Measurements from ENCODE around the gene CHURC1. TPM values are rescaled to one million over a fixed set of nuclear protein-coding genes. Genes with fewer than 3 reads are reported as not detected.

CHURC1 gene
- total and polyA plus RNA-seq, 2 experiments from 2014 or later = 28.9 to 107 TPM

- H3K4me1 ChIP-seq (ENCODE audit: low read depth) = no peaks in the 10 kb centered on the region
- H3K27ac ChIP-seq = no peak overlapping the region
- no peak overlapping the region for H3K4me3 ChIP-seq
- H3K9me3 ChIP-seq (ENCODE audit: low read depth) = no peaks in the 10 kb centered on the region
- no peaks in the 10 kb centered on the region for H3K27me3 ChIP-seq
- TF ChIP-seq, protein P1, sequence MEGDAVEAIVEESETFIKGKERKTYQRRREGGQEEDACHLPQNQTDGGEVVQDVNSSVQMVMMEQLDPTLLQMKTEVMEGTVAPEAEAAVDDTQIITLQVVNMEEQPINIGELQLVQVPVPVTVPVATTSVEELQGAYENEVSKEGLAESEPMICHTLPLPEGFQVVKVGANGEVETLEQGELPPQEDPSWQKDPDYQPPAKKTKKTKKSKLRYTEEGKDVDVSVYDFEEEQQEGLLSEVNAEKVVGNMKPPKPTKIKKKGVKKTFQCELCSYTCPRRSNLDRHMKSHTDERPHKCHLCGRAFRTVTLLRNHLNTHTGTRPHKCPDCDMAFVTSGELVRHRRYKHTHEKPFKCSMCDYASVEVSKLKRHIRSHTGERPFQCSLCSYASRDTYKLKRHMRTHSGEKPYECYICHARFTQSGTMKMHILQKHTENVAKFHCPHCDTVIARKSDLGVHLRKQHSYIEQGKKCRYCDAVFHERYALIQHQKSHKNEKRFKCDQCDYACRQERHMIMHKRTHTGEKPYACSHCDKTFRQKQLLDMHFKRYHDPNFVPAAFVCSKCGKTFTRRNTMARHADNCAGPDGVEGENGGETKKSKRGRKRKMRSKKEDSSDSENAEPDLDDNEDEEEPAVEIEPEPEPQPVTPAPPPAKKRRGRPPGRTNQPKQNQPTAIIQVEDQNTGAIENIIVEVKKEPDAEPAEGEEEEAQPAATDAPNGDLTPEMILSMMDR (IDR thresholded peaks at IDR 0.05; ENCODE audit: low read depth, low read length) = no peak
- H3K36me3 ChIP-seq = no peaks in the 10 kb centered on the region
- DNase-seq (ENCODE audit: low read depth in 1 of 2, low spot score in 1 of 2) = no peak
Measured at GRCh38 chr14:64958201-64958600, 43.9 kb downstream of the CHURC1 start.

DNA sequence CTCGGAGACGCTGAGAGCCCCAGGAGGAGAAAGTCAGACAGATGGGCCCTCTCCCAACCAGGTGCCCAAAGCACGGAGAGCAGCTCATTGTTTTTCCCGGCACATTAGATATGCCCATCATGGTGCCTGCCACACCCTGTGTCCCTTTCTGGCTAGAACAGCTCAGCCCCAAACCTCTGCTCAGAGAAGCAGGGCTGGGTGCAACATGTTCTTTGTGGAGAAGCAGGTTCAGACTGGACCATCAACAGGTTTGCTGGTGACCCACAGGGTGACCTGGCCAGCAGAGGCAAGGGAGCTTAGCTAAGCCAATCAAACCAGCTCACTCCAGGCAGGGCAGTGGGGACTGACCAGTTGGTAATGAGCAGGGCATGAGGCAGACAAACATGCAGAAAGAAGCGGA, 44.5 kb downstream of the CHURC1 start:
- Histone ChIP-seq H3K9me3 (ENCODE audit: low read depth) (no peaks in the 10 kb centered on the region), H3K36me3 (no peaks in the 10 kb centered on the region), H3K4me3 (no peak overlapping the region), H3K4me1 (ENCODE audit: low read depth) (no peaks in the 10 kb centered on the region), H3K27me3 (no peaks in the 10 kb centered on the region), H3K27ac (no peak overlapping the region)
- no peak for DNase-seq (ENCODE audit: low read depth in 1 of 2, low spot score in 1 of 2)
- TF ChIP-seq, protein P1 (IDR thresholded peaks at IDR 0.05; ENCODE audit: low read depth, low read length) = no peak

- DNase-seq (ENCODE audit: low read depth in 1 of 2, low spot score in 1 of 2) = no peak
- H3K4me3 ChIP-seq = no peak overlapping the region
- H3K9me3 ChIP-seq (ENCODE audit: low read depth) = no peaks in the 10 kb centered on the region
- TF ChIP-seq, protein P1 (IDR thresholded peaks at IDR 0.05; ENCODE audit: low read depth, low read length) = no peak
- no peaks in the 10 kb centered on the region for H3K27me3 ChIP-seq
- no peaks in the 10 kb centered on the region for H3K36me3 ChIP-seq
- H3K27ac ChIP-seq = no peak overlapping the region
- no peaks in the 10 kb centered on the region for H3K4me1 ChIP-seq (ENCODE audit: low read depth)
Measured at GRCh38 chr14:64960762-64961276, 46.6 kb downstream of the CHURC1 start.

DNA sequence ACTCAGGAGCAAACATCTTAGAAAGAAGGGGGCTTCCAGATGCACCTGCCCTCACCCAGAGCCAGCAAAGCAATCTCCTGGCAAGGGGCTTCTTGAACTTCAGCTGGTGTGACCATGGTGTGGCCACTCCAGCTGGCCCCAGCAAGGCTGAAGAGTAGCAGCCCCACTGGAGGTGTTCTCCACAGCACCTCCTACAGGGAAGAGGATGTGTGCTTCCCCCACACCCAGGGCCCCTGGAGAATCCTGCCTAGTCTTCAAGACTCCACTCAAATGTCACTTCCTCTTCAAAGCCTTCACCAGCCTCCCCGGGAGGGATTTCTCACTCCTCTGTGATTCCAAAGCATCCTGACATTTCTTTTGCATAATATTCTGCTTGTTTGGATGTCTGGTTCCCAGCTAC, 49.4 kb downstream of the CHURC1 start:
- H3K4me3 ChIP-seq = no peak overlapping the region
- TF ChIP-seq, protein P1 (IDR thresholded peaks at IDR 0.05; ENCODE audit: low read depth, low read length) = no peak

DNA sequence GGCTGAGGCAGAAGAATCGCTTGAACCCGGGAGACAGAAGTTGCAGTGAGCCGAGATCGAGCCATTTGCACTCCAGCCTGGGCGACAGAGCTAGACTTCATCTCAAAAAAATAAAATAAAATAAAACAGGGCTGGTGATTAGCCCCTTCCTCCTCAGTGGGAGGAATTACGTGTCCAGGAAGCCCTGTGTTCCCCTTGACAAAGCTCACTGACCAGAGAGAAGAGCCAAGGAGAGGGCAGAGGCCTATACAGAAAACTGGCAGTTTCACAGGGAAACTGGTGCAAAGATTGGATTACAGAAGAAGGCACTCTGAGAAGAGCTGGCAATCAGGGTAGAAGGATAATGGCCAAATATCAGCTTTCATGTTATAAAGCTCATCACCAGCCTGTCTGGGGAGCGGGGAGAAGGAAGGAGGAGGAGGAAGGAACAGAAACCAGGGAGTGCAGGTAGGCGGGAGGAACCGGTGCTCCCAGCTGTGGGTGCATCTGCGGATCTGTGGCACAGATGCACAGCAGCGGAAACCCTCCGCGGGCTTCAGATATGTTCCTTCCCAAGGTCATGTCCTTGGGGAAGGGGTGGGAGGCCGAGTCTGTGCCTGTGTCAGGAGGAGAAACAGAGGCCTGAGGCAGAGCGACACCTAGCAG, 51.2 kb downstream of the CHURC1 start:
- Histone ChIP-seq H3K4me3 (no peak overlapping the region), H3K27ac (no peak overlapping the region), H3K27me3 (no peaks in the 10 kb centered on the region), H3K4me1 (ENCODE audit: low read depth) (no peaks in the 10 kb centered on the region), H3K36me3 (no peaks in the 10 kb centered on the region), H3K9me3 (ENCODE audit: low read depth) (no peaks in the 10 kb centered on the region)
- no peak for DNase-seq (ENCODE audit: low read depth in 1 of 2, low spot score in 1 of 2)
- TF ChIP-seq, protein P1 (IDR thresholded peaks at IDR 0.05; ENCODE audit: low read depth, low read length) = no peak

More for the DNA sequence above, 49.4 kb downstream of the CHURC1 start:
- Histone ChIP-seq H3K36me3 (no peaks in the 10 kb centered on the region), H3K27ac (no peak overlapping the region), H3K4me1 (ENCODE audit: low read depth) (no peaks in the 10 kb centered on the region), H3K9me3 (ENCODE audit: low read depth) (no peaks in the 10 kb centered on the region), H3K27me3 (no peaks in the 10 kb centered on the region)
- no peak for DNase-seq (ENCODE audit: low read depth in 1 of 2, low spot score in 1 of 2)

Data from cardiac muscle cell (in vitro differentiated cells and primary cell).